ENCODE data around the gene DZIP1. TPM values are rescaled to one million over a fixed set of nuclear protein-coding genes. Genes with fewer than 3 reads are reported as not detected.

DZIP1 gene
- polyA plus RNA-seq, 3 donors, result 3.3 to 16.5 (median 4.5) TPM

Other genes starting within 250 kb of the DZIP1 start
- 100 to 1,000 TPM in 1 of 3 donors, under 1 TPM in 2; 0.11 to 223 (median 0.56) TPM for gene CLDN10, start 92.0 kb downstream of the DZIP1 start, polyA plus RNA-seq
- 10 to 100 TPM; 10.0 to 19.1 (median 12.0) TPM for gene DNAJC3, start 32.4 kb upstream of the DZIP1 start, polyA plus RNA-seq

All from adipose tissue (tissue), 3 donors.